BE2C (cell line): ENCODE results near the gene FOXA2.

Experiments
- DNase-seq: peaks from one replicate; pipeline ENCODE4 v3.0.0-alpha.2; 2020
- H3K27me3 ChIP-seq: fragments of 250-450 bp; sonication (Bioruptor Pico); 2 replicates; pipeline ENCODE4 v1.5.1; 2020; ENCODE audit warnings: mild to moderate bottlenecking
- H3K36me3 ChIP-seq: fragments of 250-450 bp; sonication (Bioruptor Pico); 2 replicates; pipeline ENCODE4 v1.5.1; 2020; ENCODE audit warnings: mild to moderate bottlenecking
- H3K4me1 ChIP-seq: fragments of 250-450 bp; sonication (Bioruptor Pico); 2 replicates; pipeline ENCODE4 v1.5.1; 2020
- H3K4me3 ChIP-seq: 2 replicates; pipeline ENCODE4 v1.5.1; 2011; ENCODE audit warnings: low read depth, low read length
- H3K9me3 ChIP-seq: fragments of 250-450 bp; sonication (Bioruptor Pico); 2 replicates; pipeline ENCODE4 v1.5.1; 2020
- CTCF ChIP-seq: IDR thresholded peaks from 2 replicates; pipeline ENCODE4 v1.5.1; 2012; ENCODE audit warnings: mild to moderate bottlenecking, low read depth, low read length

The FOXA2 gene

DNA sequence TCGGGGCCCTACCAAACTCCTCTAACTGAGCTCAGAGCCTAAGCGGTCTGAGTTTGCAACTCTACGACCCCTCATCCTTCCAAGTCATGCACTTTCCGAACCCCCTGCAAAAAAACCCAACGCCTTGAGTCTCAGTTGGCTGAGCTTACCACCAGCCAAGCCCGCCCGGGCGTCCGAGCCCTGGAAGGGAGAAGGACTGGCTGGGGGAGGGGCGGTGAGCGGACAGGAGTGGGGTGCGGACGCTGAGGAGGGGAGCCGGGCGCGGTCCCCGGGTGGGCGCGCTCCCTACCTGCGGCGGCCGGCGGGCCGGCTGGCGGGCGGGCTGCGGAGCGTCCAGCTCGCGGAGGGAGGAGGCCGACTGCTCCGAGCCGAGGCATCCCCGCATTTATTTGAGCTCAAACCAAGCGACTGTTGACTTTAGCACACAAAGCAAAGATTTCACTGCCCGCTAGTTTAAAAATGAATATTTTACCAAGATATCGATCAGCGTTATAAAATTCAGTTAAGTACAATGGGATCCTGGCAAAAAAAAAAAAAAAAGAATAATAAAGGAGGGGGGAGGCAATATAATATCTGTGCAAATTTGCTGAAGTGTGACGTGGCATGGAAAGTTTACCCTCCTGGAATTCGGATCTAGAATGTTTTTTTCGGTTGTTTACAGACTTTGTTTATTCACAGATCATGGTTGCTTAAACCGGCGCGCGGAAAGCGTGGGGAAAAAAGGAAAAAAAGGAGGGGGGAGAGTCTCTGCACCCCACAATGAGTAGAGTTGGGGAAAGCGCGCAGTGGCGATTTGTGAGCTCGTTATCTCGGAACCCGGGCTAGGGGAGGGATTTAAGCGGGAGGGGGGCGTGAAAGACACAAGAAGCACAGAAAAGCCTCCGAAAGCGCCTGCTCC is 5.9 kb downstream of the FOXA2 start:
- no peaks in the 10 kb centered on the region for H3K9me3 ChIP-seq
- TF ChIP-seq CTCF: no peak
- H3K27me3 ChIP-seq: peaks cover 62% of the 10 kb centered on the region
- no peak for DNase-seq
- H3K36me3 ChIP-seq: no peaks in the 10 kb centered on the region
- no peaks in the 10 kb centered on the region for H3K4me1 ChIP-seq
- no peak overlapping the region for H3K4me3 ChIP-seq

GRCh38 chr20:22577515-22578220 is 6.7 kb downstream of the FOXA2 start:
- peaks cover 54% of the 10 kb centered on the region for H3K27me3 ChIP-seq

DNA sequence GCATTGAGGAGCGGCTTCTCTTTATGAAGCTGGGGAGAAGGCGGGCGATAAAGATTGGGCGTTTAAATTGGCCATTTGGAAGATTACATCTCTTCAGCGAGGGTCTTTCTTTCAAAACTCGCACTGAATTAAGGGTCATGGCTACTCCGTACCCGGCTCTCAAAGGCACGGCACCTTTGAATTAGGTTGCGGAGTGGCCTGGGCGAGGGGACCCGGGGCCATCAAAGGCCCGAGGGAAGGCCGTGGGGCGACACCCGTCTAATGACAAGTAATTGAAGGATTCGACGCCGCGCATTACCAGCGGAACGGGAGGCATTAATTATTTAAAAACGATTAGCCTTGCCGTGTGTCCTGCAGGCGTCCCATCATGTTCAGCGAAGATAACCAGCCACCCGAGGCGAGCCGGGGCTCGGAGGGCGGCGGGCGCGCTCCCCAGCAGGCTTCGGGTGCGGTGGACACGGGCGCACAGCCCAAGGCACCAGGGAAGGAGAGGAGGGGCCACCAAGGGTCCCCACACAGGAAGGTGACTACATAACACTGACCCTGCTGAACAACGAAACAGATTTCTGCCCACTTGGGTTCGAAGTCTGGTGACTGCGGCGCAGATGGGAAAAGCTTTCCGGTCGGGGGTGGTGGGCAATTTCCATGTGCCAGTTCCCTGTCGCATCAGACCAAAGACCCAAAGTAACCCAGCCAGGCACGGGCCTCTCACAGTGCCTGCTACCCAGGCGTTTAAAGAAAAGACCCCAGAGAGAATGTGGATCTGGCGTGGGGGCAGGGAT is 7.4 kb downstream of the FOXA2 start:
- no peaks in the 10 kb centered on the region for H3K36me3 ChIP-seq
- H3K4me1 ChIP-seq: no peaks in the 10 kb centered on the region
- no peaks in the 10 kb centered on the region for H3K9me3 ChIP-seq
- DNase-seq: no peak
- no peak overlapping the region for H3K4me3 ChIP-seq
- peaks cover 47% of the 10 kb centered on the region for H3K27me3 ChIP-seq
- no peak for TF ChIP-seq CTCF

More at GRCh38 chr20:22577515-22578220, 6.7 kb downstream of the FOXA2 start:
- H3K9me3 ChIP-seq: no peaks in the 10 kb centered on the region
- no peaks in the 10 kb centered on the region for H3K4me1 ChIP-seq
- H3K4me3 ChIP-seq: no peak overlapping the region
- DNase-seq: no peak
- H3K36me3 ChIP-seq: no peaks in the 10 kb centered on the region
- TF ChIP-seq CTCF: no peak

GRCh38 chr20:22576273-22576672 is 8.1 kb downstream of the FOXA2 start:
- TF ChIP-seq CTCF: no peak
- Histone ChIP-seq H3K4me3 (no peak overlapping the region), H3K36me3 (no peaks in the 10 kb centered on the region), H3K4me1 (no peaks in the 10 kb centered on the region), H3K27me3 (peaks cover 44% of the 10 kb centered on the region), H3K9me3 (no peaks in the 10 kb centered on the region)
- DNase-seq: no peak

GRCh38 chr20:22575737-22576136 is 8.6 kb downstream of the FOXA2 start:
- Histone ChIP-seq H3K9me3 (no peaks in the 10 kb centered on the region), H3K27me3 (peaks cover 49% of the 10 kb centered on the region), H3K36me3 (no peaks in the 10 kb centered on the region), H3K4me1 (no peaks in the 10 kb centered on the region), H3K4me3 (no peak overlapping the region)
- TF ChIP-seq CTCF: no peak
- DNase-seq: no peak
